Upper lobe of left lung (tissue), 4 donors: Measurements from ENCODE around the gene AP1AR.

Experiments
- POLR2AphosphoS5 ChIP-seq, 2 donors: sonication (generic); formaldehyde crosslinking; IDR thresholded peaks; one replicate each; pipeline ENCODE4 v1.5.1; 2017; ENCODE audit warnings: antibody characterized with exemption in 2 of 2
- TF ChIP-seq, protein P1 (sequence below), 6 experiments: fragments of 450-650 bp in 4 of 6; fragments of 200-600 bp in 2 of 6; sonication (generic) in 2 of 6; IDR thresholded peaks; one replicate each; pipeline ENCODE4 v1.5.1; 2016 to 2019; ENCODE audit warnings: antibody characterized with exemption in 6 of 6

DNA sequence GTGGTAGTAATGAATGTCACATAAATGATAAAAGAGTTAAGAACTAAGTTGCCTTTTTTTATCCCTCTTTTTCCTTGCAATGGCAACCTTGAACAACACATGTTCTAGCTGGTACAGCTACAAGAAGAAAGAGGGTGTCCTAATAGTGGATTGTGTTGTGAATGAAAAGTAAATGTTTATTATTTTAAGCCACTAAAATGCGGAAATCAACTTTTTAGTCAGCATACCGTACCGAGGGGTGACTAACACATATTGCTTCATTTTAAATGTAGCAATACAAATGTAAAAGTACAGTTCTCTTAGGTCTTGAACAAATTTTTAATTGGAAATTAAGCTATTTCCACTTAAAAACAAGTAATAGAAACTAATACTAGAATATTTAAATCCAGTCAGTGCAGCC is 17.7 kb upstream of the AP1AR start:
- TF ChIP-seq, protein P1, sequence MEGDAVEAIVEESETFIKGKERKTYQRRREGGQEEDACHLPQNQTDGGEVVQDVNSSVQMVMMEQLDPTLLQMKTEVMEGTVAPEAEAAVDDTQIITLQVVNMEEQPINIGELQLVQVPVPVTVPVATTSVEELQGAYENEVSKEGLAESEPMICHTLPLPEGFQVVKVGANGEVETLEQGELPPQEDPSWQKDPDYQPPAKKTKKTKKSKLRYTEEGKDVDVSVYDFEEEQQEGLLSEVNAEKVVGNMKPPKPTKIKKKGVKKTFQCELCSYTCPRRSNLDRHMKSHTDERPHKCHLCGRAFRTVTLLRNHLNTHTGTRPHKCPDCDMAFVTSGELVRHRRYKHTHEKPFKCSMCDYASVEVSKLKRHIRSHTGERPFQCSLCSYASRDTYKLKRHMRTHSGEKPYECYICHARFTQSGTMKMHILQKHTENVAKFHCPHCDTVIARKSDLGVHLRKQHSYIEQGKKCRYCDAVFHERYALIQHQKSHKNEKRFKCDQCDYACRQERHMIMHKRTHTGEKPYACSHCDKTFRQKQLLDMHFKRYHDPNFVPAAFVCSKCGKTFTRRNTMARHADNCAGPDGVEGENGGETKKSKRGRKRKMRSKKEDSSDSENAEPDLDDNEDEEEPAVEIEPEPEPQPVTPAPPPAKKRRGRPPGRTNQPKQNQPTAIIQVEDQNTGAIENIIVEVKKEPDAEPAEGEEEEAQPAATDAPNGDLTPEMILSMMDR (IDR thresholded peaks at IDR 0.05): no peak
- TF ChIP-seq POLR2AphosphoS5 (IDR thresholded peaks at IDR 0.05): no peak
